ENCODE results near the gene RPL18A. TPM values are rescaled to one million over a fixed set of nuclear protein-coding genes. Genes with fewer than 3 reads are reported as not detected.
"Not testable (repeated sequence)": the region's sequence is repeated elsewhere in the genome, so short reads cannot be mapped to it uniquely, and the experiment has no call there.

Gene RPL18A
- total RNA-seq, 1 donor from 2014 or later = 767 TPM

DNA sequence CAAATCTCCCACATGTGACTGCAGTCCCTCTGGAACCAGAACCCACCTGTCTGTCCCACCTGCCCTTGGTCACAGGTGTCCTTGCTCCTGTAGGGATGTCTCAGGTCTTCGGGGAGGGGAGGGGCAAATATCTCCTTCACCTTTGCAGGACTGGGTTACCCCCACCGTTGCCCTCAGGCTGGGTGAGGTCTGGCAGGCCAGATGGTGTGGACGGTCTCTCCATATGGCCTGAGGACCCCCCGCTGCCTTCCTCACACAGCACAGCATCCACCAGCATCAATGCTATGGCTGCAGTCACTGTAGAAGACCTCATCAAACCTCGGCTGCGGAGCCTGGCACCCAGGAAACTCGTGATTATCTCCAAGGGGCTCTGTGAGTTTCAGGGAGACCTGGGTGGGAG is 22.0 kb downstream of the RPL18A start:
- H3K36me3 ChIP-seq = no peaks in the 10 kb centered on the region
- no peak for DNase-seq
- TF ChIP-seq, protein P1, sequence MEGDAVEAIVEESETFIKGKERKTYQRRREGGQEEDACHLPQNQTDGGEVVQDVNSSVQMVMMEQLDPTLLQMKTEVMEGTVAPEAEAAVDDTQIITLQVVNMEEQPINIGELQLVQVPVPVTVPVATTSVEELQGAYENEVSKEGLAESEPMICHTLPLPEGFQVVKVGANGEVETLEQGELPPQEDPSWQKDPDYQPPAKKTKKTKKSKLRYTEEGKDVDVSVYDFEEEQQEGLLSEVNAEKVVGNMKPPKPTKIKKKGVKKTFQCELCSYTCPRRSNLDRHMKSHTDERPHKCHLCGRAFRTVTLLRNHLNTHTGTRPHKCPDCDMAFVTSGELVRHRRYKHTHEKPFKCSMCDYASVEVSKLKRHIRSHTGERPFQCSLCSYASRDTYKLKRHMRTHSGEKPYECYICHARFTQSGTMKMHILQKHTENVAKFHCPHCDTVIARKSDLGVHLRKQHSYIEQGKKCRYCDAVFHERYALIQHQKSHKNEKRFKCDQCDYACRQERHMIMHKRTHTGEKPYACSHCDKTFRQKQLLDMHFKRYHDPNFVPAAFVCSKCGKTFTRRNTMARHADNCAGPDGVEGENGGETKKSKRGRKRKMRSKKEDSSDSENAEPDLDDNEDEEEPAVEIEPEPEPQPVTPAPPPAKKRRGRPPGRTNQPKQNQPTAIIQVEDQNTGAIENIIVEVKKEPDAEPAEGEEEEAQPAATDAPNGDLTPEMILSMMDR (IDR thresholded peaks at IDR 0.05; ENCODE audit: borderline replicate concordance) = no peak
- no peak overlapping the region for H3K4me3 ChIP-seq
- H3K27me3 ChIP-seq (ENCODE audit: low read depth) = peaks cover 66% of the 10 kb centered on the region
- intact Hi-C loops (cut with micrococcal nuclease) = no loop called here
- no peaks in the 10 kb centered on the region for H3K4me1 ChIP-seq
- no peak overlapping the region for H3K27ac ChIP-seq (replicated peaks)
- no peaks in the 10 kb centered on the region for H3K9me3 ChIP-seq (replicated peaks)

DNA sequence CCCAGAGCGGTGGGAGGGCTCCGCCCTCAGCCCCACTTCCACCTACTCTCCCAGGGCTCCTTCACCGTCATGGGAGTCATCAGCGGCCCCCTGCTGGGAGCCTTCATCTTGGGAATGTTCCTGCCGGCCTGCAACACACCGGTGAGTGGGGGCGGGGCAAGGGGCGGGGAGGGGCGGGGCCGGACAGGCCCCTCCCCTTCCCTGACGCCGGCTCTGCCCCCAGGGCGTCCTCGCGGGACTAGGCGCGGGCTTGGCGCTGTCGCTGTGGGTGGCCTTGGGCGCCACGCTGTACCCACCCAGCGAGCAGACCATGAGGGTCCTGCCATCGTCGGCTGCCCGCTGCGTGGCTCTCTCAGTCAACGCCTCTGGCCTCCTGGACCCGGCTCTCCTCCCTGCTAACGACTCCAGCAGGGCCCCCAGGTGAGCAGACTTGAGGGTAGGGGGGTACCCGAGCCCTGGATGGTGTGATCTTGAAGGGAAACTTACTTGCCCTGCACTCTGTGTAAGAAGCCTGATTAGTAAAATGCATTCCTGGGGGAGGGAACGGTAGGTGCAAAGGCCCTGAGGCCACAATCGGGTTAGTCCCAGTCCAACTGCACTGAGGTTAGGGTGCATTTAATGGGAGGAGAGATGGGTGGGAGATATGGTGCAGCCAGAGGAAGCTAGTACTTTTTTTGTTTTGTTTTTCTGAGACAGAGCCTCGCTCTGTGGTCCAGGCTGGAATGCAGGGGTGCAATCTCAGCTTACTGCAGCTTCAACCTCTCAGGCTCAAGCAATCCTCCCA is 24.1 kb downstream of the RPL18A start:
- TF ChIP-seq, protein P1 (IDR thresholded peaks at IDR 0.05; ENCODE audit: borderline replicate concordance) = no peak
- no peaks in the 10 kb centered on the region for H3K36me3 ChIP-seq
- intact Hi-C loops (cut with micrococcal nuclease) = no loop called here
- H3K9me3 ChIP-seq (replicated peaks) = no peaks in the 10 kb centered on the region
- H3K4me1 ChIP-seq = no peaks in the 10 kb centered on the region
- DNase-seq = no peak
- H3K27ac ChIP-seq (replicated peaks) = no peak overlapping the region
- H3K27me3 ChIP-seq (ENCODE audit: low read depth) = peaks cover 64% of the 10 kb centered on the region
- no peak overlapping the region for H3K4me3 ChIP-seq

DNA sequence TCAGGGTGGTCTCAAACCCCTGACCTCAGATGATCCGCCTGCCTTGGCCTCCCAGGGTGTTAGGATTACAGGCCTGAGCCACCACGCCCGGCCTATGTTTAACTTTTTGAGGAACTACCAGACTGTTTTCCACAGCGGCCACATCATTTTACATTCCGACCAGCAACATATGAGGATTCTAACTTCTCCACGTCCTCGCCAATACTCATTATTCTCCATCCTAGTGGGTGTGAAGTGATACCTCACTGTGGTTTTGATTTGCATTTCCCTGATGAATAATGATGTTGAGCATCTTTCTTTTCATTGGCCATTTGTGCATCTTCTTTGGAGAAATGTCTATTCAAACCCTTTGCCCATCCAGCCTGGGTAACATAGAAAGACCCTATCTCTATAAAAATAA is 26.8 kb downstream of the RPL18A start:
- H3K27ac ChIP-seq (replicated peaks) = no peak overlapping the region
- no peak for DNase-seq
- H3K4me3 ChIP-seq = no peak overlapping the region
- H3K27me3 ChIP-seq (ENCODE audit: low read depth) = peaks cover 66% of the 10 kb centered on the region
- TF ChIP-seq, protein P1 (IDR thresholded peaks at IDR 0.05; ENCODE audit: borderline replicate concordance) = no peak
- intact Hi-C loops (cut with micrococcal nuclease) = no loop called here
- no peaks in the 10 kb centered on the region for H3K9me3 ChIP-seq (replicated peaks)
- no peaks in the 10 kb centered on the region for H3K4me1 ChIP-seq
- no peaks in the 10 kb centered on the region for H3K36me3 ChIP-seq

GRCh38 chr19:17887221-17887620 is 27.5 kb downstream of the RPL18A start:
- DNase-seq; H3K4me1 ChIP-seq; H3K4me3 ChIP-seq; intact Hi-C loops (cut with micrococcal nuclease); H3K9me3 ChIP-seq (replicated peaks); H3K36me3 ChIP-seq; H3K27ac ChIP-seq (replicated peaks): not testable (repeated sequence)
- peaks cover 66% of the 10 kb centered on the region for H3K27me3 ChIP-seq (ENCODE audit: low read depth)

- no peak overlapping the region for H3K4me3 ChIP-seq
Measured at GRCh38 chr19:17888260-17888659, 28.6 kb downstream of the RPL18A start.

More at GRCh38 chr19:17888260-17888659, 28.6 kb downstream of the RPL18A start:
- no peaks in the 10 kb centered on the region for H3K36me3 ChIP-seq
- TF ChIP-seq, protein P1 (IDR thresholded peaks at IDR 0.05; ENCODE audit: borderline replicate concordance) = no peak
- H3K9me3 ChIP-seq (replicated peaks) = no peaks in the 10 kb centered on the region
- H3K4me1 ChIP-seq = no peaks in the 10 kb centered on the region
- H3K27ac ChIP-seq (replicated peaks) = no peak overlapping the region
- intact Hi-C loops (cut with micrococcal nuclease) = no loop called here
- DNase-seq = no peak
- H3K27me3 ChIP-seq (ENCODE audit: low read depth) = peaks cover 66% of the 10 kb centered on the region
